Right kidney (tissue), 9 donors: Measurements from ENCODE around the gene IL13RA1.
A peak's percentile ranks its signal among the peaks of the same experiment; 100 is the strongest.
"Not testable (repeated sequence)": the region's sequence is repeated elsewhere in the genome, so short reads cannot be mapped to it uniquely, and the experiment has no call there.

Experiments used
- DNase-seq: peaks from one replicate; pipeline ENCODE4 v3.0.0-alpha.2; 2016
- long read RNA-seq, 8 donors: transcript quantifications; one replicate each; lab custom pipeline, GENCODE V29; 2026

Gene IL13RA1
- long read RNA-seq, donor 1, full-length matches to known transcripts = 11 of 11 reads
- long read RNA-seq, donor 1, partial matches to known transcripts = 0 of 11 reads
- long read RNA-seq, donor 1, other reads (novel, unspliced or antisense) = 0 of 11 reads
- long read RNA-seq, donor 2, full-length matches to known transcripts = 7 of 7 reads
- long read RNA-seq, donor 2, partial matches to known transcripts = 0 of 7 reads
- long read RNA-seq, donor 2, other reads (novel, unspliced or antisense) = 0 of 7 reads
- long read RNA-seq, donor 3, full-length matches to known transcripts = 6 of 6 reads
- long read RNA-seq, donor 3, partial matches to known transcripts = 0 of 6 reads
- long read RNA-seq, donor 3, other reads (novel, unspliced or antisense) = 0 of 6 reads
- long read RNA-seq, donor 4, full-length matches to known transcripts = 11 of 11 reads
- long read RNA-seq, donor 4, partial matches to known transcripts = 0 of 11 reads
- long read RNA-seq, donor 4, other reads (novel, unspliced or antisense) = 0 of 11 reads
- long read RNA-seq, donor 5, full-length matches to known transcripts = 7 of 31 reads
- long read RNA-seq, donor 5, partial matches to known transcripts = 24 of 31 reads
- long read RNA-seq, donor 5, other reads (novel, unspliced or antisense) = 0 of 31 reads
- long read RNA-seq, donor 6, full-length matches to known transcripts = 6 of 6 reads
- long read RNA-seq, donor 6, partial matches to known transcripts = 0 of 6 reads
- long read RNA-seq, donor 6, other reads (novel, unspliced or antisense) = 0 of 6 reads
- long read RNA-seq, donor 7, full-length matches to known transcripts = 13 of 18 reads
- long read RNA-seq, donor 7, partial matches to known transcripts = 5 of 18 reads
- long read RNA-seq, donor 7, other reads (novel, unspliced or antisense) = 0 of 18 reads
- long read RNA-seq, donor 8, full-length matches to known transcripts = 7 of 7 reads
- long read RNA-seq, donor 8, partial matches to known transcripts = 0 of 7 reads
- long read RNA-seq, donor 8, other reads (novel, unspliced or antisense) = 0 of 7 reads

GRCh38 chrX:118726887-118727685 is at the start of gene IL13RA1:
TSS of gene IL13RA1 (plus strand) at chrX:118727606. CDS start at chrX:118727639, 33 bp downstream.
- DNase-seq = peak; percentile 80

- DNase-seq = no peak
These were observed 48.1 kb upstream of the IL13RA1 start for GRCh38 chrX:118679290-118679689.

GRCh38 chrX:118682258-118683014 is 45.0 kb upstream of the IL13RA1 start:
- DNase-seq = no peak

GRCh38 chrX:118685393-118685792 is 42.0 kb upstream of the IL13RA1 start:
- DNase-seq = no peak

GRCh38 chrX:118688935-118689334 is 38.5 kb upstream of the IL13RA1 start:
- no peak for DNase-seq

GRCh38 chrX:118693843-118694242 is 33.6 kb upstream of the IL13RA1 start:
- DNase-seq = no peak

GRCh38 chrX:118694638-118695037 is 32.8 kb upstream of the IL13RA1 start:
- no peak for DNase-seq

- no peak for DNase-seq
These were observed 28.8 kb upstream of the IL13RA1 start for GRCh38 chrX:118698516-118699170.

GRCh38 chrX:118702741-118703140 is 24.7 kb upstream of the IL13RA1 start:
- DNase-seq = no peak

GRCh38 chrX:118706681-118707080 is 20.7 kb upstream of the IL13RA1 start:
- no peak for DNase-seq

- DNase-seq = no peak
These were observed 12.9 kb upstream of the IL13RA1 start for GRCh38 chrX:118714521-118714920.

GRCh38 chrX:118715917-118716316 is 11.5 kb upstream of the IL13RA1 start:
- not testable (repeated sequence) for DNase-seq

- not testable (repeated sequence) for DNase-seq
These were observed 10.6 kb upstream of the IL13RA1 start for GRCh38 chrX:118716833-118717232.

GRCh38 chrX:118717678-118718391 is 9.6 kb upstream of the IL13RA1 start:
- DNase-seq = no peak

GRCh38 chrX:118718737-118719136 is 8.7 kb upstream of the IL13RA1 start:
- no peak for DNase-seq

- DNase-seq = no peak
These were observed 7.2 kb upstream of the IL13RA1 start for GRCh38 chrX:118720058-118720707.

GRCh38 chrX:118723376-118723775 is 4.0 kb upstream of the IL13RA1 start:
- no peak for DNase-seq

GRCh38 chrX:118724365-118724764 is 3.0 kb upstream of the IL13RA1 start:
- no peak for DNase-seq

- DNase-seq = no peak
These were observed 2.6 kb upstream of the IL13RA1 start for GRCh38 chrX:118724775-118725174.

- no peak for DNase-seq
These were observed 1.0 kb upstream of the IL13RA1 start for GRCh38 chrX:118726396-118726795.
